Endothelial cell of umbilical vein (primary cell): ENCODE measurements around the gene CNTN1. TPM values are rescaled to one million over a fixed set of nuclear protein-coding genes. Genes with fewer than 3 reads are reported as not detected.

Experiments
- BruUV-seq: library from RNA; stranded (reverse); fragments of 400-500 nt; replicated peaks from 2 replicates; lab custom pipeline; 2021; lab: Mats Ljungman, UMichigan
- CTCF ChIA-PET: fragments of 300-600, 350-600 bp; sonication (Branson Sonifier 250); formaldehyde crosslinking; loops from one replicate; lab custom pipeline; 2021; ENCODE audit warnings: antibody characterized with exemption, inconsistent platforms; lab: Charles Lee
- POLR2A ChIA-PET: fragments of 300-600, 350-600 bp; sonication (Branson Sonifier 250); formaldehyde crosslinking; loops from one replicate; lab custom pipeline; 2021; ENCODE audit warnings: antibody characterized with exemption, inconsistent platforms; lab: Charles Lee
- DNase-seq: peaks from one replicate; pipeline ENCODE4 v3.0.0-alpha.2; 2011; ENCODE audit warnings: low read depth, low spot score
- FAIRE-seq: peaks from 2 replicates; lab custom pipeline; 2011; peaks lifted over from hg19 to GRCh38; lab: Jason Lieb, UNC
- H2AFZ ChIP-seq: 2 replicates; pipeline ENCODE4 v1.6.0; 2012; ENCODE audit warnings: low read depth, low read length, control low read depth, inconsistent platforms
- H3K27ac ChIP-seq: 2 replicates; pipeline ENCODE4 v1.5.1; 2011; ENCODE audit warnings: low read depth, mild to moderate bottlenecking, control low read depth, low read length, moderate library complexity; ENCODE audit not compliant: insufficient read depth
- H3K27me3 ChIP-seq, 2 experiments: 2 replicates each; pipeline versions ENCODE4 v1.6.0 to v1.6.1; 2011; ENCODE audit warnings: low read length in 2 of 2, mixed read lengths in 1 of 2; ENCODE audit not compliant: control insufficient read depth in 2 of 2, insufficient read depth in 2 of 2
- H3K36me3 ChIP-seq, 2 experiments: 2 replicates in 1 of 2; 3 replicates in 1 of 2; pipeline ENCODE4 v1.5.1; 2011; ENCODE audit warnings: low read length in 2 of 2, mild to moderate bottlenecking in 1 of 2, moderate library complexity in 1 of 2; ENCODE audit not compliant: control insufficient read depth in 2 of 2, insufficient read depth in 2 of 2; ENCODE audit errors: extremely low read depth in 1 of 2
- H3K4me1 ChIP-seq: 3 replicates; pipeline ENCODE4 v1.5.1; 2011; ENCODE audit warnings: mild to moderate bottlenecking, low read length; ENCODE audit not compliant: control insufficient read depth, insufficient read depth; ENCODE audit errors: extremely low read depth
- H3K4me2 ChIP-seq: 2 replicates; pipeline ENCODE4 v1.6.1; 2011; ENCODE audit warnings: low read length, control low read depth, mixed read lengths; ENCODE audit not compliant: insufficient read depth
- H3K4me3 ChIP-seq, 3 experiments: fragments of 200-600 bp in 1 of 3; sonication (generic), shearing (Covaris generic) in 1 of 3; replicated peaks in 1 of 3; 2 replicates each; pipeline ENCODE4 v1.5.1; 2011 to 2016; ENCODE audit warnings: control low read depth in 3 of 3, low read length in 3 of 3, mild to moderate bottlenecking in 2 of 3, inconsistent platforms in 1 of 3, low read depth in 1 of 3, moderate library complexity in 1 of 3; ENCODE audit not compliant: insufficient read depth in 1 of 3
- H3K79me2 ChIP-seq: 2 replicates; pipeline ENCODE4 v1.6.0; 2012; ENCODE audit warnings: low read length, inconsistent platforms; ENCODE audit not compliant: control insufficient read depth, insufficient read depth
- H3K9ac ChIP-seq: replicated peaks from 2 replicates; pipeline ENCODE3; 2011; ENCODE audit warnings: low read length, control low read depth; ENCODE audit not compliant: insufficient read depth; ENCODE audit errors: extremely low read depth
- H3K9me1 ChIP-seq: replicated peaks from 3 replicates; pipeline ENCODE4 v1.6.0; 2011; ENCODE audit warnings: mild to moderate bottlenecking, low read length; ENCODE audit not compliant: control insufficient read depth, insufficient read depth; ENCODE audit errors: extremely low read depth
- H3K9me3 ChIP-seq: replicated peaks from 2 replicates; pipeline ENCODE4 v1.5.1; 2012; ENCODE audit warnings: low read length, inconsistent platforms; ENCODE audit not compliant: control insufficient read depth, insufficient read depth
- H4K20me1 ChIP-seq: replicated peaks from 2 replicates; pipeline ENCODE3; 2011; ENCODE audit warnings: mild to moderate bottlenecking, low read length; ENCODE audit not compliant: control insufficient read depth, insufficient read depth; ENCODE audit errors: extremely low read depth
- EZH2 ChIP-seq: IDR thresholded peaks from 2 replicates; pipeline ENCODE4 v1.6.1; 2012; ENCODE audit warnings: borderline replicate concordance, low read depth, mild to moderate bottlenecking, moderate library complexity, low read length, inconsistent platforms; ENCODE audit not compliant: severe bottlenecking
- FOS ChIP-seq: IDR thresholded peaks from 2 replicates; pipeline ENCODE4 v1.6.1; 2011; ENCODE audit warnings: mild to moderate bottlenecking, low read length, moderate library complexity, borderline replicate concordance; ENCODE audit not compliant: insufficient read depth
- GATA2 ChIP-seq: IDR thresholded peaks from 2 replicates; pipeline ENCODE4 v1.7.0; 2011; ENCODE audit warnings: low read depth, mild to moderate bottlenecking, moderate library complexity, mixed read lengths, low read length; ENCODE audit not compliant: insufficient read length, insufficient read depth
- JUN ChIP-seq: IDR thresholded peaks from 2 replicates; pipeline ENCODE4 v1.6.1; 2011; ENCODE audit warnings: borderline replicate concordance, low read depth; ENCODE audit not compliant: insufficient read length, insufficient read depth
- MAX ChIP-seq: IDR thresholded peaks from 2 replicates; pipeline ENCODE4 v1.6.1; 2011; ENCODE audit not compliant: insufficient read depth, insufficient read length
- POLR2AphosphoS5 ChIP-seq: IDR thresholded peaks from 2 replicates; pipeline ENCODE4 v1.6.1; 2012; ENCODE audit warnings: low read depth, mild to moderate bottlenecking, control low read depth, low read length, moderate library complexity; ENCODE audit not compliant: insufficient read depth
- dilution Hi-C: fragments of 300-500 bp; cut with MboI; formaldehyde crosslinking; loops from one replicate; pipeline ENCODE4 v1.15.0; 2019; ENCODE audit warnings: low sequenced_read_pairs; ENCODE audit not compliant: extremely low pct_ligation_motif_present
- intact Hi-C: fragments of 100-400 bp; cut with micrococcal nuclease; formaldehyde crosslinking; loops from one replicate; pipeline ENCODE4 v1.10.0; 2022
- polyA plus RNA-seq, 4 experiments: library from polyadenylated mRNA; depleted of rRNA in 3 of 4; stranded (reverse) in 3 of 4; unstranded in 1 of 4; fragments of >200 nt; gene quantifications; 2 replicates each; pipeline versions ENCODE4 v1.2.1 to v1.2.3, GENCODE V29; 2011 to 2012; ENCODE audit warnings: missing spikeins in 1 of 4
- total RNA-seq: library from RNA; stranded (reverse); gene quantifications from 2 replicates; pipeline ENCODE4 v1.2.3, GENCODE V29; 2021

The CNTN1 gene
- total and polyA plus RNA-seq, 2 donors (not counting 3 experiments of a cell fraction or from before 2014, with no cell fraction given), result 0.07 TPM; not detected in 1

- no peak overlapping the region for H3K9ac ChIP-seq
- no peaks in the 10 kb centered on the region for H4K20me1 ChIP-seq
- no peaks in the 10 kb centered on the region for H3K27me3 ChIP-seq
- no peak overlapping the region for H3K4me3 ChIP-seq
- CTCF ChIA-PET, result interaction anchor here (1.3 kb wide), 1 partner anchor 17 kb away, joined by 3 read pairs; no protein-coding TSS in a partner anchor
- POLR2A ChIA-PET, result no interaction called here
- no peak overlapping the region for H2AFZ ChIP-seq
- H3K36me3 ChIP-seq, result no peaks in the 10 kb centered on the region
- TF ChIP-seq GATA2 (no peak), MAX (no peak)
- no peaks in the 10 kb centered on the region for H3K9me1 ChIP-seq
- H3K79me2 ChIP-seq, result no peaks in the 10 kb centered on the region
- intact Hi-C loops, result no loop called here
- H3K27ac ChIP-seq, result no peak overlapping the region
- no peaks in the 10 kb centered on the region for H3K4me1 ChIP-seq
- H3K4me2 ChIP-seq, result no peak overlapping the region
- dilution Hi-C loops, result no loop called here
- no peaks in the 10 kb centered on the region for H3K9me3 ChIP-seq
- no TSS peak for BruUV-seq
- no peak for FAIRE-seq
- no peak for DNase-seq
Observed at GRCh38 chr12:40716037-40716436, 23.8 kb downstream of the CNTN1 start.

DNA sequence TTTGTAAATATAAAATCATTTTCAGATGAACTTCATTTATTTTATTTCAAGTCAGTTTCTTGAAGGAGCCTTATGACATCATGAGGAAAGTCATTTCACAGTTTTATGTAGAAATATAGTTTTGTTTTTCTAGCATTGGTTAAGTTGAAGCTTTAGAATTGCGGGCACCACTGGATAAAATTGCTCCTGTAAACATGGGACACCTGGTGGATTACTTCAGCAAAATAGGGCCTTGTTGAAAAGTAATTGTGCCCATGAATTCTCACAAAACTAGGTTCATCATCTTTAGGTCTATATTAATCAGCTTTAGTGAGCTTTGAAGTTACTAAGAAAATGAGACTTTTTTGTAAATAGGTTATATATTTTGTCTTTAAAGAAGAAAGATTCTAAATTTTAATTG is 25.3 kb downstream of the CNTN1 start:
- CTCF ChIA-PET, result interaction anchor here (1.3 kb wide), 1 partner anchor 16 kb away, joined by 3 read pairs; no protein-coding TSS in a partner anchor
- FAIRE-seq (no peak), DNase-seq (no peak)
- no peak overlapping the region for H3K4me3 ChIP-seq
- H3K36me3 ChIP-seq, result no peaks in the 10 kb centered on the region
- BruUV-seq, result no TSS peak
- no peaks in the 10 kb centered on the region for H4K20me1 ChIP-seq
- no peaks in the 10 kb centered on the region for H3K4me1 ChIP-seq
- intact Hi-C loops (no loop called here), dilution Hi-C loops (no loop called here)
- H3K27ac ChIP-seq, result no peak overlapping the region
- no peaks in the 10 kb centered on the region for H3K79me2 ChIP-seq
- H3K9me1 ChIP-seq, result no peaks in the 10 kb centered on the region
- no peaks in the 10 kb centered on the region for H3K9me3 ChIP-seq
- no peak overlapping the region for H3K9ac ChIP-seq
- H3K4me2 ChIP-seq, result no peak overlapping the region
- TF ChIP-seq JUN (no peak), POLR2AphosphoS5 (no peak), EZH2 (no peak), FOS (no peak), GATA2 (no peak)
- POLR2A ChIA-PET, result no interaction called here
- no peak overlapping the region for H2AFZ ChIP-seq
- H3K27me3 ChIP-seq, result no peaks in the 10 kb centered on the region
